Uterus (tissue), 4 donors: Measurements from ENCODE around the gene MOV10L1. TPM values are rescaled to one million over a fixed set of nuclear protein-coding genes. Genes with fewer than 3 reads are reported as not detected.
"Not testable (repeated sequence)": the region's sequence is repeated elsewhere in the genome, so short reads cannot be mapped to it uniquely, and the experiment has no call there.

Experiments used
- DNase-seq, 2 donors: peaks; one replicate each; pipeline ENCODE4 v3.0.0-alpha.2; 2019 to 2020
- H3K27ac ChIP-seq, 2 donors: fragments of 200-600 bp; sonication (generic); 1 replicate in 1 of 2; 2 replicates in 1 of 2; pipeline ENCODE4 v1.5.1; 2016 to 2018
- H3K27me3 ChIP-seq, 2 donors: fragments of 200-600 bp; sonication (generic); one replicate each; pipeline ENCODE4 v1.5.1; 2018 to 2019; ENCODE audit warnings: control low read depth in 1 of 2
- H3K36me3 ChIP-seq, 2 donors: fragments of 200-600 bp; sonication (generic); one replicate each; pipeline ENCODE4 v1.5.1; 2019; ENCODE audit warnings: control low read depth in 1 of 2
- H3K4me1 ChIP-seq, 2 donors: fragments of 200-600 bp; sonication (generic); one replicate each; pipeline ENCODE4 v1.5.1; 2018 to 2019; ENCODE audit warnings: control low read depth in 1 of 2
- H3K4me3 ChIP-seq, 2 donors: fragments of 200-600 bp; sonication (generic); 1 replicate in 1 of 2; 2 replicates in 1 of 2; pipeline ENCODE4 v1.5.1; 2018 to 2019; ENCODE audit warnings: mild to moderate bottlenecking in 1 of 2
- H3K9me3 ChIP-seq, 2 donors: fragments of 200-600 bp; sonication (generic); one replicate each; pipeline ENCODE4 v1.5.1; 2019; ENCODE audit warnings: control low read depth in 1 of 2
- CTCF ChIP-seq, 4 experiments: fragments of 200-600 bp in 2 of 4; fragments of 450-650 bp in 2 of 4; sonication (generic) in 2 of 4; IDR thresholded peaks; one replicate each; pipeline ENCODE4 v1.5.1; 2016 to 2019; ENCODE audit warnings: antibody characterized with exemption in 4 of 4, mild to moderate bottlenecking in 2 of 4, moderate library complexity in 1 of 4
- POLR2A ChIP-seq, 2 donors: fragments of 450-650 bp; IDR thresholded peaks; one replicate each; pipeline ENCODE4 v1.6.1; 2016; ENCODE audit warnings: antibody characterized with exemption in 2 of 2, mild to moderate bottlenecking in 1 of 2, moderate library complexity in 1 of 2
- intact Hi-C: fragments of 100-400 bp; cut with DNase I; formaldehyde crosslinking; loops from one replicate; pipeline ENCODE4 v1.15.1; 2023; ENCODE audit warnings: low total_unique reads
- total RNA-seq, 4 donors: library from RNA; depleted of rRNA in 3 of 4; stranded (reverse); fragments of >200 nt in 3 of 4; gene quantifications; one replicate each; pipeline versions ENCODE4 v1.1.0 to v1.2.4, GENCODE V29; 2014 to 2023
- donor health status: DM: yes; HTN: yes; CAD: no.

MOV10L1 gene
- total RNA-seq, 4 donors from 2014 or later: 1.8 to 3.4 TPM; not detected in 2

DNA sequence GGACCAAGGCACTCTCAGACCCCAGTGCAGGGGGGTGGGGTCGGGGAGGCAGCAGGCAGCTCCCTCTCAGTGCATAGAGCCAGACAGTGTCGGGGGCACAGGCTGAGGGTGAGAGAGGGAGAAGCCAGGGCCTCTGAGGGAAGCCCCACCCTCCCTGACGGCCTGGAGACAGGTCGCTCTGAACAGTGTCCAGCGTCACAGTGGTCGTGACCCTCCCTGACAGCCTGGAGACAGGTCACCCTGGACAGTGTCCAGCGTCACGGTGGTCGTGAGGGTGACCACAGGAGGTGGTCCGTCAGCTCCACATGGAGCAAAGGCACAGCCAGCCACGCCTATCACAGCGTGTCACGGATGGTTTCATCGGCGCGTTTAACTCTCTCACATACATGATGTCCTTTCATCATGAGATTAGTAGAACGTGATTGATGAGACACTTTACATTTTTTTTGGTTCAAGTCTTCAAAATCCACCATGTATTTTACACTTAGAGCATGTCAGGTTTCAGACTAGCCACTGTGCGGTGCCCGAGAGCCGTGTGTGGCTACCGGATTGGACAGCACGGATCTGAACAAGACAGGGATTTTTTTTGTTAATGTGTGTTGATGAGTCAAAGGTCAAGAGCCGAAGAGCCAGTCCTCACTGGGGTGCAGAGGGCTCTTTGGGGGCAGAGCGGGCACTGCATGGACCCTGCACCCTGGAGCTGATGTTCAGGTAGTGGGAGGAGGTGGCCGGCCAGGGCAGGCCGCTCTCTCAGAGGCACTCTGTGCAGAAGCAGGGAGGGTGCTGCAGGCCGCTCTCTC, 56.8 kb downstream of the MOV10L1 start:
- peak; percentile 54 to 65 for DNase-seq

DNA sequence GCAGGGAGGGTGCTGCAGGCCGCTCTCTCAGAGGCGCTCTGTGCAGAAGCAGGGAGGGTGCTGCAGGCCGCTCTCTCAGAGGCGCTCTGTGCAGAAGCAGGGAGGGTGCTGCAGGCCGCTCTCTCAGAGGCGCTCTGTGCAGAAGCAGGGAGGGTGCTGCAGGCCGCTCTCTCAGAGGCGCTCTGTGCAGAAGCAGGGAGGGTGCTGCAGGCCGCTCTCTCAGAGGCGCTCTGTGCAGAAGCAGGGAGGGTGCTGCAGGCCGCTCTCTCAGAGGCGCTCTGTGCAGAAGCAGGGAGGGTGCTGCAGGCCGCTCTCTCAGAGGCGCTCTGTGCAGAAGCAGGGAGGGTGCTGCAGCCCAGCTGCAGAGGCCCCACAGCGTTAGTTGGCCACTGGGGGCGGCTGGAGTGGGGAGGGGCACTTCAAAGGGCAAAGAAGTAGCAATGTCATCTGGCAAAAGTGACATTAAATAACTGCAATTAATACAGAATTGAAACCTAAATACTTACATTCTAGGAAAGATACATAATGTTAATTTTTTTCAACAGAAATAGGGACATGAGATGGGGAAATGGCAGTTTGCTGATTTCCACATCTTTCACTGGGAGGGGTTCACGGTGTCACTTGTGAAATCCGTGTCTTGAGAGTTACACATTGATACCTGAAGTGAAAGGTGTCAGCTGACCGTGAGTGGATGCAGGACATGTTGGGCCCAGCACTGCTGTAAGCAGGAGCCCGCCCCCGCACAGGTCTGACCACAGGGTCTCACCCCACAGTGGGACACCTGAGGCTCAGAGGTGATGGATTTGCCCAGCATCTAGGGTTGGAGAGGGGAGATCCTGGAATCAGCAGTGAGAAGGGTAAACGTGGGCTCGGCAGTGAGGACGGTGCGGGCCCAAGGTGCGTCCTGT, 57.7 kb downstream of the MOV10L1 start:
- H3K27me3 ChIP-seq, intact Hi-C loops, DNase-seq, H3K36me3 ChIP-seq, H3K4me3 ChIP-seq, H3K4me1 ChIP-seq, H3K27ac ChIP-seq, H3K9me3 ChIP-seq: not testable (repeated sequence)

More for the DNA sequence above, 56.8 kb downstream of the MOV10L1 start:
- intact Hi-C loops: no loop called here
- Histone ChIP-seq H3K36me3 (no peaks in the 10 kb centered on the region), H3K27ac (no peak overlapping the region), H3K27me3 (no peaks in the 10 kb centered on the region), H3K4me3 (no peak overlapping the region), H3K4me1 (no peaks in the 10 kb centered on the region), H3K9me3 (no peaks in the 10 kb centered on the region)
- TF ChIP-seq POLR2A (IDR thresholded peaks at IDR 0.05) (no peak), CTCF (IDR thresholded peaks at IDR 0.05) (peak; percentile 60 to 77 (median 74))

DNA sequence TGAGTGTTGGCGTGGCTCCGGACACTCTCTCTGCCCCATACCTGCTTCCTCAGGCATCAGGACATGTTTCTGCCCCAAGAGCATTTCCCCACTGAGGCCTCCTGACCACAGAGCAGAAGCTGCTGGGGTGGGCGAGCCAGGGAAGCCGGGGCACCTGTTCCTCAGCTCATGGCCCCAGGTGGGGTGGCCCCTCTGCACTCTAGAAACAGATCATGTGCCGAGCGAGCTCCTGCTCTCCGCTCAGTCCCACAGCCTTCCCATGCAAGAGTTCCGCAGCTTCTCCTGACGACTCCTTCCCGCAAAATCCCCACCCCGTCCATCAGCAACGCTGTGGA, 58.3 kb downstream of the MOV10L1 start:
- H3K4me1 ChIP-seq: no peaks in the 10 kb centered on the region
- intact Hi-C loops: no loop called here
- DNase-seq: no peak

GRCh38 chr22:50148991-50149721, 59.4 kb downstream of the MOV10L1 start:
- Histone ChIP-seq H3K27ac (no peak overlapping the region), H3K4me1 (no peaks in the 10 kb centered on the region), H3K4me3 (no peak overlapping the region), H3K27me3 (no peaks in the 10 kb centered on the region), H3K36me3 (no peaks in the 10 kb centered on the region), H3K9me3 (no peaks in the 10 kb centered on the region)
- TF ChIP-seq CTCF (IDR thresholded peaks at IDR 0.05): peak in 3 of 4 experiments; percentile 20 to 41 (median 40)
- TF ChIP-seq POLR2A (IDR thresholded peaks at IDR 0.05): no peak
- DNase-seq: no peak
- intact Hi-C loops: no loop called here

More for the DNA sequence above, 58.3 kb downstream of the MOV10L1 start:
- TF ChIP-seq POLR2A (IDR thresholded peaks at IDR 0.05) (no peak), CTCF (IDR thresholded peaks at IDR 0.05) (no peak)
- no peaks in the 10 kb centered on the region for H3K36me3 ChIP-seq
- H3K27ac ChIP-seq: no peak overlapping the region
- no peak overlapping the region for H3K4me3 ChIP-seq
- no peaks in the 10 kb centered on the region for H3K9me3 ChIP-seq
- no peaks in the 10 kb centered on the region for H3K27me3 ChIP-seq
